Astrocyte (in vitro differentiated cells and primary cell): Measurements from ENCODE around the gene PRSS12.

ENCODE experiments used
- CTCF ChIP-seq: IDR thresholded peaks from 2 replicates; pipeline ENCODE4 v1.5.1; 2011; ENCODE audit warnings: low read depth, mild to moderate bottlenecking, inconsistent platforms, low read length, moderate library complexity; ENCODE audit not compliant: insufficient read depth
- EZH2 ChIP-seq: IDR thresholded peaks from 2 replicates; pipeline ENCODE4 v1.6.1; 2012; ENCODE audit warnings: mild to moderate bottlenecking, low read length, inconsistent platforms; ENCODE audit not compliant: insufficient read depth

GRCh38 chr4:118271788-118272187, 81.0 kb downstream of the PRSS12 start:
- TF ChIP-seq CTCF = no peak
- no peak for TF ChIP-seq EZH2
